ENCODE data around the gene NLK. TPM values are rescaled to one million over a fixed set of nuclear protein-coding genes. Genes with fewer than 3 reads are reported as not detected.

NLK gene
- total RNA-seq, 4 donors from 2014 or later: 6.2 to 40.5 (median 29.9) TPM

- intact Hi-C loops (cut with DNase I; ENCODE audit: low total_unique reads): no loop called here
- Histone ChIP-seq H3K9me3 (no peaks in the 10 kb centered on the region), H3K4me1 (no peaks in the 10 kb centered on the region), H3K27ac (no peak overlapping the region), H3K4me3 (no peak overlapping the region), H3K27me3 (no peaks in the 10 kb centered on the region), H3K36me3 (no peaks in the 10 kb centered on the region)
- DNase-seq: no peak
- no peak for TF ChIP-seq EP300 (IDR thresholded peaks at IDR 0.05; ENCODE audit: low read depth)
- no peak for TF ChIP-seq POLR2A (IDR thresholded peaks at IDR 0.05)
- no peak for TF ChIP-seq CTCF (IDR thresholded peaks at IDR 0.05)
- TF ChIP-seq POLR2AphosphoS5 (IDR thresholded peaks at IDR 0.05): no peak
- in situ Hi-C loops (cut with MboI; ENCODE audit: low pct_ligation_motif_present in 1 of 4, low pct_unique_long_range_greater_than_20kb in 1 of 4, low sequenced_read_pairs in 3 of 4): loop anchor here in 3 of 4 donors (25.0 kb wide), 2 partner anchors 207 to 457 kb away; partner anchors contain the start of gene NLK (in 1 of the 3)
- 80 to 87% methylated on average over 2 to 4 of the region's 4 CpGs for WGBS, 2 donors (ENCODE audit: low coverage in 1 of 2)
Observed at GRCh38 chr17:28244446-28244845, 202.0 kb downstream of the NLK start.

Small RNAs within 50 kb of the gene (small RNA-seq; reads per million reads assigned to genes)
- gene RF00006: 0 reads per million in 4 donors
- 0 reads per million in 4 donors for gene RF00156
- gene RF00601: 0 reads per million in 4 donors
- gene RPS29P22: 0 reads per million in 4 donors

Other genes starting within 250 kb of the NLK start
- 10 to 100 TPM in 1 of 4 donors, 1 to 10 TPM in 2, under 1 TPM in 1; 0.40 to 20.3 (median 2.2) TPM for gene NOS2, start 242.1 kb upstream of the NLK start, total RNA-seq
- gene LYRM9, start 149.3 kb upstream of the NLK start, total RNA-seq: 10 to 100 TPM in 3 of 4 donors, 1 to 10 TPM in 1; 2.6 to 33.0 (median 12.1) TPM

Data from transverse colon (tissue), 4 donors.